Activated CD8-positive, alpha-beta memory T cell treated with anti-CD3 and anti-CD28 coated beads for 36 hours (primary cell): ENCODE results near the gene PTPN18. TPM values are rescaled to one million over a fixed set of nuclear protein-coding genes. Genes with fewer than 3 reads are reported as not detected.

ENCODE experiments used
- CTCF ChIA-PET: fragments of 350-600 bp; sonication (Branson Sonifier 250); formaldehyde crosslinking; loops from one replicate; lab custom pipeline; 2021; ENCODE audit warnings: antibody characterized with exemption; lab: Charles Lee
- POLR2A ChIA-PET: fragments of 350-600 bp; sonication (Branson Sonifier 250); formaldehyde crosslinking; loops from one replicate; lab custom pipeline; 2021; ENCODE audit warnings: antibody characterized with exemption; lab: Charles Lee
- total RNA-seq, 2 experiments: library from RNA; stranded (reverse); gene quantifications; one replicate each; pipeline ENCODE4 v1.2.3, GENCODE V29; 2021

PTPN18 gene
- total RNA-seq, 2 experiments from 2014 or later = 51.8 to 54.3 TPM

DNA sequence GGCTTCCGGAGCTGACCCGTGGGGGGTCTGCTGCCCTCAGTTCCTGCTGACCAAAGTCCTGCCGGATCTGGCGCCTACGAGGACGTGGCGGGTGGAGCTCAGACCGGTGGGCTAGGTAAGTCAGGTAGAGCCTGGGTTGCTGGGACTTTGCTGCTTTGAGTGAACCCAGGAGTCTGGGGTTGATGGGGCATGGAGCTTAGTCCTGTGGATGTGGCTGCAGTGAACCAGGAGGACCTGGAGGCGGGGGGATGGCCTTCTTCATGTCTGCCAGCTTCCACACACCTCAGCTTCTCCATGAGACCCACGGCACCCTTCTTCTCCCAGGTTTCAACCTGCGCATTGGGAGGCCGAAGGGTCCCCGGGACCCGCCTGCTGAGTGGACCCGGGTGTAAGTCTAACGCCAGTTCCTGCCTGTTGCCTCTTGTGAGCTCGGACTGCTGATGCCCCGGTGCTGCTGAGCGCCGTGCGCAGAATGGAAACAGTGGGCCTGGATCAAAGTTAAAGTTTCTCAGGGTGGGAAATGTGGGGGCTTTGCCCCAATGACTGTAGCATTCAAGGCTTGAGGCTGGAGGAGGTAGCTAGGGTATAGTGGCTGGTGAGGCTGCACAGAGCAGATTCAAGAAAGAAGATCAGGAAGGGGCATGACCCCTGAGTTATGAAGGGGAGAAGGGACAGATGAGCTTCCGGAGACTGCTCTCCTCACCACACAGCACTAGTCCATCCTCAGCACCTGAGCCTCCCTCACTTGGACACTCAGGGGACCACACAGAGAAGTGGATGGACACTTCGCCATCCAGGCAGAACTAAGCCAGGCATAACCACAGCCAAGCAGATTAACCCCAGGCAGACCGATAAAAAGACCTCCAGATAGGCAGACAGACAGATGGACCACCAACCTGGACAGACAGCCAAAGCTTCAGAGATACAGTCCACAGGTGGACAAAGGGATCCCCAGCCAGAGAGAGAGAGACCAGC, 17.3 kb downstream of the PTPN18 start:
- ChIA-PET CTCF (interaction anchor here (0.7 to 2.0 kb wide), 5 partner anchors 10 to 39 kb away, joined by 3 to 23 read pairs (median 4); partner anchors contain the start of gene IMP4), POLR2A (interaction anchor here (1.4 kb wide), 1 partner anchor 31 kb away, joined by 9 read pairs; the partner anchor contains the start of gene IMP4)

DNA sequence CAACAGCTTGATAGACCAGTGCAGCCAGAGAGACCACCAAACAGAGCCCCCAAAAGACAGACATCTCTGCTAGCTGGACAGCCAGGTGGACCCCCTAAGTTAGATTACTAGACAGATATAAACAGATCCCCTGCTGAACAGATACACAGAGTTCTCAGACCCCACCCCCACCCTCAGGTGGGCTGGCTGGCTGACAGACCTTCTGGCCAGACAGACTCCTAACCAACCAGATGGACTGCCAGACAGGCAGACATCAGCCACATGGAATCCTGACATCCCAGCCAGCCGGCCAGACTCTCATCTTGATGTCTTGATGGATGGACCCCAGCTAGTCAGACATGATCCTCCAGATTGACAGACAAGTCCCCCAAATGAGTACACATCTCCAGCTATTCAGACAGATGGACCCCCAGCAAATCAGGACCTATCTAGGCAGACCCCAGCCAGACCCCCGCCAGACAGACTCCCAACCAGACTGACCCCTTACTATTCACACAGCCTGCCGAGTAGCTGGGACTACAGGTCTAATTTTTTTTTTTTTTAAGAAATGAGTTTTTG, 18.0 kb downstream of the PTPN18 start:
- POLR2A ChIA-PET = interaction anchor here (1.4 kb wide), 1 partner anchor 32 kb away, joined by 9 read pairs; the partner anchor contains the start of gene IMP4
- CTCF ChIA-PET = interaction anchor here (1.3 to 2.0 kb wide), 3 partner anchors 11 to 32 kb away, joined by 4 to 23 read pairs (median 6); partner anchors contain the start of gene IMP4

DNA sequence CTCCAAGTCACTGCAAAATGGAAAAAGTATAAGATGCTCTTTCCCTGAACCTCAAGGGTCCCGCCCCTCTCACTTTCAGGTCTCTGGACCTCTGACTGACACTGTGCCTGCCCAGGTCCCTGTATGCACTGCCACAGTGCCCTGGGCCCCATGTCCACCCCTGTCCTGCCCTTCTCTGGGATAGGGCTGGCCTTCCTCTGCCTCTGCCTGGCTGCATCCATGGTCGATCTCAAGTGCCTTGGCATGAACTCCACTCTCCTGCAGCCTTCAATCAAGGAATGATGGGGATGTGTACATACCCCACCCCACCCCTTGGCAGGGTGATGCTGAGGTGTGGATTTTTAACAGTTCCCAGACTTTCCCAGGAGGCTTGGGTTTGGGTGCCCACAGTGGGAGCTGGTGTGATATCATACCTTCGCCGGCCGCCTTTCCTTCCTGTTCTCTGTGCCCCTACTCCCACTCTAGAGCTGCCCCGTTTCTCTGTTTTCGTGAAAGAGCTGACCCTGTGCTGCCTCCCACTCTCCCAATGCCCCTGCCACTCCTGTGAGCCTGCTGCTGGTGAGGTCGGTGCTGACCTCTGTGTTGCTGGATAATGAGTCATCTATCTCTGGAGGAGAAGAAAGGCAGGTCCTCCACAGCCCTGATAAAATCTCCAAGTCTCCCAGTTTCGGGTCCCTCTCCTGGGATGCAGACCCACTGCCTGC, 18.9 kb downstream of the PTPN18 start:
- CTCF ChIA-PET = interaction anchor here (1.4 to 2.8 kb wide), 2 partner anchors 16 to 32 kb away, joined by 3 to 10 read pairs; partner anchors contain the start of gene IMP4
- POLR2A ChIA-PET = no interaction called here

DNA sequence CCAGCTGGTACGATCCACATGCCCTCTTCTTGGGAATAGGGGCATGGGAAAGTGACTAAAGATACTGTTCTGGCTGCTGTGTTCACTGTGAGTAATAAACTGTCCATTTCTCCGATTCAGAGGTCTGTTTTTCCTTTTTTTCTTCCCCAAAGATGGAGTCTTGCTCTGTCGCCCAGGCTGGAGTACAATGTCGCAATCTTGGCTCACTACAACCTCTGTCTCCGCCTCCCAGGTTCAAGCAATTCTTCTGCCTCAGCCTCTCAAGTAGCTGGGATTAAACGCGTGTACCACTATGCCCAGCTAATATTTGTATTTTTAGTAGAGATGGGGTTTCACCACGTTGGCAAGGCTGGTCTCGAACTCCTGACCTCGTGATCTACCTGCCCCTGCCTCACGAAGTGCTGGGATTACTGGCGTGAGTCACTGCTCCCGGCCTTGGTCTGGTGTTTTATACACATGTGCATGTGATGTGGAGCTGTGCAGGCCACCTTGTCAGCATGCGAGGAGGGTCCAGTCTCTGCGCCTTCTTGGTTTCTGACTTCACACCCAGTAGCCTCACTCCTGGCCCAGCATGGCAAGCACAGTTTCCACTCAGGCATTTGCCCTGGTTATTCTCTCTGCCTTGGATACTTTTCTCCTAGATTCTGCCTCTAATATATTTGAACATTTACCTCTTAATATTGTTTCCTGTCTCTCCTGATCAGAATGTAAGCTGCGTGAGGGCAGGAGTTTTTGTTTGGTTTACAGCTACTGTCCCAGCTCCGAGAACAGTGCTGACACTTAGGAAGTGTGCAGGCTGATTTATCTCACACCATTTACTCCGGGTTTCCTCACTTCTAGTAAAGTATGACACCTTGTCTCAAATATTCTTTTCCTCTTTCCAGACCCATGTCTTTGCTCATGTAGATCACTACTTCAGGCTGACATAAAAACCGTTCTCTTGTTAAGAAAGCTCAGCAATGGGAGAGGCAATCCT, 19.7 kb downstream of the PTPN18 start:
- POLR2A ChIA-PET = no interaction called here
- CTCF ChIA-PET = interaction anchor here (1.4 to 2.8 kb wide), 2 partner anchors 15 to 32 kb away, joined by 3 to 10 read pairs; partner anchors contain the start of gene IMP4

DNA sequence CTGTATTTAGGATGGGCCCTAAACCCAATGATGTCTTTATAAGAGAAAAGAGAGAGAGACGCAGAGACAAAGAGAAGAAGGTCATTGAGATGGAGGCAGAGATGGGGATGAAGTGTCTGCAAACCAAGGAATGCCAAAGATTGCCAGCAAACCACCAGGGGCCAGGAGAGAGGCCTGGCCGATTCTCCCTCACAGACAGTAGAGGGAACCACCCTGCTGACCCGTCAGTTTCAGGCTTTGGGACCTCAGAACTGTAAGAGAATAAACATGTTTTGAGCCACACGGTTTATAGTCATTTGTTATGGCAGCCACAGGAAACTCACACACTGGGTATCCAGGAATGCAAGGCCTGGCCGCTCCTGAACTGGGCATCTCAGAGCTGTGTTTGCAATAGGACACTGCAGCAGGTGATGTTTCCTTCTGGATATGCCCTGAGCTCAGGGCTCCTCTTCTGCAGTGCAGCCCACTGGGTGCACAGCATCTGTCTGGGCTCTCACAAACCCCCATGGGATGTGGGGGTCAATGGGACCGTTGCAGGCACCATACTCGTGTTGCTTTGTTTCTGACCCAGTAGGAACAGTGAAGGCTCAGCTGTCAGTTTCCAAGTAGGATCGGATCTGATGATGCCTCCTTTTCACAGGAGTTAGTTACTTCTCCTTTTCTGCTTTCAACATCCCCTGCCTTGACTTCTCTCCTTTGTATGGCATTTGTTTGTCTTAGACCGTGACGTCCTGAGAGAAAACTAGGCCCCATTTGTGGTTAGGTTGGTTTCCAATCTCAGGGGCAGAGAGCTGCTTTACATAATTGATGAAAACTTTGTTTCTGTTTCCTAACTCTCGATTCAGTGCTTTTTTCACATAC, 20.8 kb downstream of the PTPN18 start:
- ChIA-PET CTCF (interaction anchor here (0.7 to 2.8 kb wide), 3 partner anchors 14 to 35 kb away, joined by 3 to 10 read pairs (median 3); partner anchors contain the start of gene IMP4), POLR2A (interaction anchor here (0.7 to 0.9 kb wide), 2 partner anchors 32 to 34 kb away, joined by 3 read pairs; partner anchors contain the start of gene IMP4)

DNA sequence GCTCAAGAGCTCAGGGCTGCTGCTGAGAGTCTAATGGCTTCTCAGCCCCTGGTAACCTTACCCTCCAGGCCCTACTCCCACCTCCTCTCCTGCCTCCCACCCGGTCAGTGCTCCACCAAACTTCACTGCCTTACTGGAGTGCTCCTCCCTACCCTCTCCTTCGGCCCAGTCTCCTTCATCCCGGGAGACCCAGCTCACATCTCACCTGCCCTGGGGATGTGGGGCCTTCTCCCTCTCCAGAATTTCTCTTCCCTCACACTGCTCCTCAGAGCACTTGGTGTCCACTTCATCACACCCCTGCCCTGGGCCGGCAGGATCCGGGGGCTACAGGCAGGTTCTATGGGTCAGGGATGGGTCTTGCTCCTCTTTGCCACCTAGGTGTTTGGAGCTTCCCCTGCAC, 21.6 kb downstream of the PTPN18 start:
- POLR2A ChIA-PET = interaction anchor here (0.7 to 0.9 kb wide), 2 partner anchors 33 to 35 kb away, joined by 3 read pairs; partner anchors contain the start of gene IMP4

DNA sequence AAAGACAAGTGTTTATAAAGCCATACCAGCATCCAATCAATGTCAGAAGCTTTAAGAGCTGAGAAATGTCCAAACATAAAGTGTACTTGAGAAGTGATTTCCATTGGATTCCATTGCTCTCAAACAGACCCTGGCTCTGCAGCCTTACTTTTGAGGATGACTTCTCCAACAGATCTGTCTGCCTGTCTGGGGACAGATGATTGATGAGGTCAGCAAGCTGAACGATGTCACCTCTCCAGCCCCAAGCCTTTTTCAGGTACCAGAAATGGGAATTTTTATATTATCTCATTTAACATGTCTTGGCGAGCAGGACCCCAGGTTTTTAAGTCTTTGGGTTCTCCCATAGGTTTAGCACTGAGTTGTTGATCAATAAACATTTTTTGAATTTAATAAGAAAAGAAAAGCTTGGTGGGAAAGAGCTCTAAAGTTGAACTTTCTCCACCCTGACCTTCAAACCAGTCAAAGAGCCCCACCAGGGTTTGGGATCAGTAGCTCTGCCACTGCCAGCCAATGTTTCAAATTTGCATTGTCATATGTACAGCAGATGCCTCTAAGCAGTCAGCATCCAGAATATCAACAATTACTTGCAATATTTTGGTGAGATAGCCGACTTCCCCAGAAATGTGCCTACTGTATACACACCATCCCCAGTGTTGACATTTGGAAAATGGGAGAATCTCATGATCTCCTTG, 22.5 kb downstream of the PTPN18 start:
- ChIA-PET CTCF (interaction anchor here (1.3 kb wide), 1 partner anchor 12 kb away, joined by 3 read pairs; no protein-coding TSS in a partner anchor), POLR2A (no interaction called here)

More for the DNA sequence above, 21.6 kb downstream of the PTPN18 start:
- CTCF ChIA-PET = interaction anchor here (0.7 to 2.8 kb wide), 3 partner anchors 13 to 36 kb away, joined by 3 to 10 read pairs (median 3); partner anchors contain the start of gene IMP4

DNA sequence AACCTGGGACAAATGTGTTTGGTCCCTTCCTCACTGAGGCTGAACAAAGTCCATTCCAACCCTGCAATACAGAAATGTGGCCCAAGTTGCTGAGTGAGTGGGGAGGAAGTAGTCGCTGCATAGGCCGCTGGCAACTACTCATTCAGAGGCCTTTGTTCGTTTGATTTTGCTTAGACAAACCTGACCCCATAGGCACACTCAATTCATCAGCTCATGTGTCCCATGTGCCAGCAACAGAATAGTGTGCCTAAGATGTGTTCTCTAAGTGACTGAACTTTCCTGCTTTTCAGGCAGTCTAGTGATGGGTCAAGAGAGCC, 23.0 kb downstream of the PTPN18 start:
- ChIA-PET CTCF (interaction anchor here (1.3 kb wide), 1 partner anchor 11 kb away, joined by 3 read pairs; no protein-coding TSS in a partner anchor), POLR2A (no interaction called here)

DNA sequence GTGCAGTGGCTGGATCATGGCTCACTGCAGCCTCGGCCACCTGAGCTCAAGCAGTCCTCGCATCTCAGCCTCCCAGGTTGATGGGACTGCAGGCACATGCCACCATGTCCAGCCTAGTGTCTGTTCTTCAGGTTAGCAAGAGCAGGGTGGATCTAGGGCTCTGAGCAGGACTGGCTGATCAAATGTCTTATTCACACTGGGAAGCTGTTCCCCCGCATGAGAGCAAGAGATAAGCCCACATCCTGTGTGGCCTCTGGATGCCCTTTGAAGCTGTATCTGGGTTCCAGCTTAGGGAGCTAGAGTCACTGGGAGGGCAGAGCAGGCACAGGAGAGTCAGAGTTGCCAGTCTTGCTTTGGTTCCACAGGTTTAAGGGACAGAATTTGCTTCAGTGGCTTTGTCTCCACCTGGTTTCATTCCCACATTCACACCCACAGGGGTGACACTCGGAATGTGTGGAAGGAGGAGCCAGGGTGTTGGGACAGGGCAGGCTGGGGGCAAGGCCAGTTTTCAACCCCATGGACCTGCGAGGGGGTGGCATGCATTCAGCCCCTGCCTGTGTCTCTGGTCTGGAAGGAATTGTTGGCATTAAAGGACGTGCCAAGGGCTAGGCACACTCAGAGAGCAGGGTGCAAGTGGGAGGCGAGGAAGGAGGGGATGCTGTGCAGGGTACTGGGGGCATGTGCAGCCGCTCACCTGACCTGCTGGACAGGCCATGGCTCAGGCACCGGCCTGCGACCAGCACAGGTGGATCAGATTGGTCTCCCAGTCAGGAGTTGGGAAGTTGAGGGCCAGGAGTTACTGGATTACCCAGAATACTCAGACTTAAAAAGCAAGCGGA, 24.5 kb downstream of the PTPN18 start:
- POLR2A ChIA-PET = no interaction called here
- CTCF ChIA-PET = no interaction called here

DNA sequence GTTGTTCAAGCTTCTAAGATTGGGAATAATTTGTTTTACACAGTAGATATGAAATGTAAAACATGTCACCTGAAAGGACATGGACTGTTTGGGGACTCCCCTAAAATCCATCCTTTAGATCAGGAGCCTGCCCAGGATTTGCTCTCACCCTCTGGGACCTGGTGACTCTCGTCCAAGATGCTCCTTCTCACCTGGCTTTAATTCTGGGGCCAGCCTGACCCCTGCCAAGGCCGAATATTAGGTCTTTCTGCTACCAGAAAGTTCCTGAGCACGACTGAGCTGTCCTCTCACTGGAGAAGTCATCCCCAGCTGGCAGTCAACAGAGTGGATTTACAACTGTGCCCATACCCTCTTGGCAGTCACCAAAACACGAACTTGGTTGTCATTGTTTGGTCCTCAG, 25.3 kb downstream of the PTPN18 start:
- POLR2A ChIA-PET = interaction anchor here (0.9 kb wide), 1 partner anchor 10 kb away, joined by 3 read pairs; no protein-coding TSS in a partner anchor
- CTCF ChIA-PET = interaction anchor here (1.0 kb wide), 1 partner anchor 25 kb away, joined by 4 read pairs; the partner anchor contains the start of gene PTPN18

DNA sequence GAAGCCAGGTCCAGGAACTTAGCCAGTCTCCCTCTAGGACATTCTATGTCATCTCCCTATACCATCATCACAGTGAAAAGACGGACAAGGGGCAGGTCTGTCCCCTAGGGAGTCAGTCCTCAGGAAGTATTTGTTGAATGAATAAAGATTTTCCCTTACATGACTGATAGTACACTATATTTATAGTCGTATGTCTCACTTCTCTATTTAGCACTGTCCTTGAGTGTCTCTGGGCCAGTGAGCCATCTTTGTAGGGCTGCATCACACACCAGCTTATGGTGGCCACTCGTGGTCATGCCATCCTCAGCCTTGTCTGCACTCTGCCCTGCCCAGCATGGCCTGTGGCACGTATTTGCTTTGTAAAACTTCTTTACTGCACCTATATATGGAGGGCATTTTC, 25.8 kb downstream of the PTPN18 start:
- POLR2A ChIA-PET = interaction anchor here (0.9 kb wide), 1 partner anchor 10 kb away, joined by 3 read pairs; no protein-coding TSS in a partner anchor
- CTCF ChIA-PET = interaction anchor here (1.0 kb wide), 1 partner anchor 25 kb away, joined by 4 read pairs; the partner anchor contains the start of gene PTPN18

DNA sequence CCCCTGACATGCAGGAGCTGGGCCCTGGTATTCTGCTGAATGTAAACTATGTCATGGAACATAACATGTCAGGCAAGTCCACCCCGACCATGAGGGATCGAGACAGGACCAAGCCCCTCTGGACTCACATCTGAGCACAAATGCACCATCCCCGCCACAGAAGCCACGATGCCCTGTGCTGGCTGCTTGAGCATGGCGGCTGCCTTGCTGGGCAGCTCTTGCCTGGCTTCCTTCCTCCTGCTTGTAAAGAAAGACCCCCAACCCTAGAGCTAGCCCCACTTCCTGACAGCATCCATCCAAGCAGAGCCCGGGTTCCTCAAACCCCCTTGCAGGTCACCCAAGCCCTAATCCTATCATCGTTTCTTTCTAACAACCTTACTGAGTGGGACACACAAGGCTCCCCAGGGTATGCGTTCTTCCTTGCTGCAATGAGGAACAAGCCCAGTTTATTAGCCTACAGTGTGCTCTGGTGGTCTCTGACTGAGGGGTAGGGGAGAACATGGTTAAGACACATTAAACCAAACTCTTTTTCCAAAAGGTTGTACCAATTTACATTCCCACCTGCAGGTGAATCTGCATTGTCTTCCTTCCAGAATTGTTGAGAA, 26.6 kb downstream of the PTPN18 start:
- POLR2A ChIA-PET = no interaction called here
- CTCF ChIA-PET = interaction anchor here (1.0 kb wide), 1 partner anchor 26 kb away, joined by 4 read pairs; the partner anchor contains the start of gene PTPN18

DNA sequence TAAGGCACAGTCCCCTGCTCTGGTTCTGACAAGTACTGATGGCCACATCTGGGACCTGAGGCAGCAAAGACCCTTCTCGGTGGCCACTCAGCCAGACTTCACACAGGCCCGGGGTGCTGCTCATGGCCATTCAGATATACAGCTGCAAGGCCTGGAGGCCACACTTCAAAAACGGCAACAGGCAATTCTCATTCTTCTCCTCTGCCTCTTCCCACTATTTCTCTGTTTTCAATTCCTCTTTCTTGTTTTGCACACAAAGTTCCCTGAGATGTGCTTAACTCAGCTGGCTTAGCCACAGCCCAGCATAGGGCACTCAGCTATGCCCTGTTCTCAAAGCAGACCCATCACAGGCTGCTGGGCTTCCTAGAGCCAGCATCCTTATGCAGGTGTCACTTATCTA, 29.9 kb downstream of the PTPN18 start:
- CTCF ChIA-PET = interaction anchor here (1.4 kb wide), 1 partner anchor 13 kb away, joined by 4 read pairs; no protein-coding TSS in a partner anchor
- POLR2A ChIA-PET = interaction anchor here (0.5 kb wide), 1 partner anchor 14 kb away, joined by 12 read pairs; no protein-coding TSS in a partner anchor

DNA sequence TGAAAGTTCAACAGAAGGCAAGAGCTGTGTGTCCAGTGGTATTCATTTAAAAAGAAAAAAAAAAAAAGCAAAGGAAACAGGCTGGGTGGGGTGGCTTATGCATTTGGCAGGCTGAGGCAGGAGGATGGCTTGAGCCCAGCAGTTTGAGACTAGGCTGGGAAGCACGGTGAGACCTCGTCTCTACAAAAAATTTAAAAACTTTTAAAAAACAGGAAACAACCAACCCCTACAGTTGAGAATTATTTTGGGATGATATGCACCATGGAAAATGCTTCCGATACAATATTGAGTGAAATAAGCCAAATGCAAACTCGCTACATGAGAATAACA, 31.2 kb downstream of the PTPN18 start:
- ChIA-PET CTCF (no interaction called here), POLR2A (no interaction called here)

DNA sequence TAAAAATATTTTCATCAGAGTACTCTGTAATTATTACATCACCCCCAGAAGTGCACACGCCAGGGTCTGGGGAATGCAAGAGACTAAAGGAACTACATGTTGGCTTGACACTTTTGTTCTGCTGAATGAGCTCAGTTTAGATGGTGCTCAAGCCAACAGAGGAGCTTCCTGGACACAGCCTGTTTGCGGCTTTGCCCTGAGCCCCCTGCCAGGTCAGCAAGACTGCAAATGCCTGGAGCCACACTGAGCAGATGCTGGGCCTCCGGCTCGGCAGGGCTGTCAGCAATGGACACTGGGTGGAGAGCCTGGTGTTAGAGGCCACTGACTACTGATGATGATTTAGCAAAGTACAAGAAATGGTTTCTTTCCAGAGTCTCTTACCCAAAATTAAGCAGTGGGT, 31.9 kb downstream of the PTPN18 start:
- ChIA-PET CTCF (no interaction called here), POLR2A (no interaction called here)
